Measurements from ENCODE around the gene FAM171A1.

Gene FAM171A1

DNA sequence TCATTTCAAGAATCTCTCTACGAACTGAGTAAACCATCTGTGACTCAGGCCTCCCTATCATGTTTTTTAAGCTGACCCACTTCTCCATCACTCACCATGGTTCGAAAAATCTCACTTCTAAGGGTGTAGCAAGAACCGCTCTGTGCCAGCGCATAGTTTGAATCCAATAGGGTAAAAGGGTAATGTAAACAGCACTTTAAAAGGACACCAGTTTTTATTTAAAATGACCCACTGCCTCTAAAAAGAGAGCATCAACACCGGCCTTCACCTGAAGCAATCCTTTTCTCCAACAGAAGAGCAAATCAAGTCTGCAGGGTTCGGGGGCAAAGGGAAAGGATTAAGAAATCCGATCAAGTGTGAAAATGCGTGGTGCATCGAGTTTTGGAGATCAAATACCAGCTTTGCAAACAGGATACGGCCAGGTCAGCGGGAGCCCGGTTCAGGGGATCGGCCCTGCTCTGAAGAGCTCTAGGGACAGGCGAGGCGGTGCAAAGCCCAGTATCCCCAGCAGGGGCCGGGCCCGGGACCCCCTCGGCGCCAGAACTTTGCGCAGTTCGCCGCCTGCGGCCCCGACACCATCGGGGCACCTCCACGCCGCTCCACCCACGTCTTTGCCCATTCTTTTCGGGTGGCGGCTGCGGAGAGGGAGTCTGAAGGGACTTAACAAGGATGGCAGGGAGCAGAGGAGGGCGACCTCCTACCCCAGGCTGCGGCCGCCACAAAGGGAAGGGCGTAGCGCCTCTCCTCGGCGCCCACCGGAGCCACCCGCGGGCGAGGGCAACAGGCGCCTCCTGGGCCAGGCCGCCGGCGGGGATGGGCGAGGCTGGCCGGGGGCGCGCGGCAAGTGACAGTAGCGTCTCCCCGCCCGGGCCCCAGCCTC is 203.4 kb downstream of the FAM171A1 start:
- in situ Hi-C loops (cut with HindIII; ENCODE audit: low sequenced_read_pairs), result no loop called here
- TF ChIP-seq, protein P1, sequence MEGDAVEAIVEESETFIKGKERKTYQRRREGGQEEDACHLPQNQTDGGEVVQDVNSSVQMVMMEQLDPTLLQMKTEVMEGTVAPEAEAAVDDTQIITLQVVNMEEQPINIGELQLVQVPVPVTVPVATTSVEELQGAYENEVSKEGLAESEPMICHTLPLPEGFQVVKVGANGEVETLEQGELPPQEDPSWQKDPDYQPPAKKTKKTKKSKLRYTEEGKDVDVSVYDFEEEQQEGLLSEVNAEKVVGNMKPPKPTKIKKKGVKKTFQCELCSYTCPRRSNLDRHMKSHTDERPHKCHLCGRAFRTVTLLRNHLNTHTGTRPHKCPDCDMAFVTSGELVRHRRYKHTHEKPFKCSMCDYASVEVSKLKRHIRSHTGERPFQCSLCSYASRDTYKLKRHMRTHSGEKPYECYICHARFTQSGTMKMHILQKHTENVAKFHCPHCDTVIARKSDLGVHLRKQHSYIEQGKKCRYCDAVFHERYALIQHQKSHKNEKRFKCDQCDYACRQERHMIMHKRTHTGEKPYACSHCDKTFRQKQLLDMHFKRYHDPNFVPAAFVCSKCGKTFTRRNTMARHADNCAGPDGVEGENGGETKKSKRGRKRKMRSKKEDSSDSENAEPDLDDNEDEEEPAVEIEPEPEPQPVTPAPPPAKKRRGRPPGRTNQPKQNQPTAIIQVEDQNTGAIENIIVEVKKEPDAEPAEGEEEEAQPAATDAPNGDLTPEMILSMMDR (IDR thresholded peaks at IDR 0.05; ENCODE audit: low read depth, low read length, missing control alignments), result peak; percentile 58

DNA sequence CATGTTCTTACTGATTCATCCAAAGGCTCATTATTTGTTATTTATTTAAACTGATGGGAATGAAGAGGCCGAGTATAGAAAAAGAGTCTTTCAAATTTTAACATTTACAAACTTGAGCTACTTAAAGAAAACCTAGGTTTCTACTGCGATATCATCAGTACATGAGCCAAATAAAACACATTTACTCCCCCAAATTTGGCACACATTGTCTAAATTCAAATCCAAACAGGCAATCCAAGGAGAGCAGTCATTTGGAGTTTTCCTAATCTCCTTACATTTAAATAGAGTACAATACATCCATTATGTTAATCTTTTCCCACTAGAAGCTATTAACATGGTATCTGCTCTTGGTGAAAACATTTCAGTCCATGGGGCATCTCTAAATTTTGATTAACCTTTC is 204.8 kb downstream of the FAM171A1 start:
- in situ Hi-C loops (cut with HindIII; ENCODE audit: low sequenced_read_pairs), result no loop called here
- peak overlapping the region; percentile 87 for H3K4me3 ChIP-seq (ENCODE audit: low read depth, low read length)
- TF ChIP-seq, protein P1 (IDR thresholded peaks at IDR 0.05; ENCODE audit: low read depth, low read length, missing control alignments), result no peak
- DNase-seq (ENCODE audit: low read depth), result no peak

More for the DNA sequence above, 203.4 kb downstream of the FAM171A1 start:
- DNase-seq (ENCODE audit: low read depth), result no peak
- peak overlapping the region; percentile 87 for H3K4me3 ChIP-seq (ENCODE audit: low read depth, low read length)

DNA sequence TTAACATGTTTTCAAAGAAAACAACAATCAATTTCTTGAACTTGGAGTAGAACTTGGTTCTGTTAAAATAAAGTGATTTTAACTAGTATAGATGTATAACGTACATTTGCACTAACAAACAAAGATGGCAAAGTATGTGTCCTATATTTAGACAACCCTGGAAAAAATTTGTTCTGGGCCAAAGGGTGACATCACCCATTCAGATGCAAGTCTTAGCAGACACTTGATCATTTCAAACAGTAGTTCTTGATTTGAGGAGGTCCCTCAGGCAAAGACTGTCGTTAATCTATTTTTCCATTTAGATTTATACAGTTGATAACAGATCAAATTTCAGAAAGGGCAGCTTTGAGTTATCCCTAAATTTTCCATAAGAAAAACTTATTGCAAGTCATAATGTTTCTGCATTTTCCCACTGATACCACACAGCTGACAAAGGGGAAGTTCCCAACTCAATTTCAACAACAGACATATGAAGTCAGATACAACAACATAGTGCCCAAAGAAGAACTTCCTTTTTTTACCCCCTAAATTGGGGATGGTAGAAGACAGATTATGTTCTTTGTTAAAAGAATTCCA is 207.7 kb downstream of the FAM171A1 start:
- no peak overlapping the region for H3K4me3 ChIP-seq (ENCODE audit: low read depth, low read length)
- TF ChIP-seq, protein P1 (IDR thresholded peaks at IDR 0.05; ENCODE audit: low read depth, low read length, missing control alignments), result no peak
- DNase-seq (ENCODE audit: low read depth), result no peak
- in situ Hi-C loops (cut with HindIII; ENCODE audit: low sequenced_read_pairs), result no loop called here

All from astrocyte of the cerebellum (primary cell).